Measurements from ENCODE around the gene ACY1. TPM values are rescaled to one million over a fixed set of nuclear protein-coding genes. Genes with fewer than 3 reads are reported as not detected.

Gene ACY1
- total RNA-seq, 2 experiments from 2014 or later, result 61.8 to 64.5 TPM

- Mint-ChIP-seq H3K36me3 (ENCODE audit: low read depth) (peaks cover 10% of the 10 kb centered on the region), H3K4me1 (ENCODE audit: low read depth) (peaks cover 21% of the 10 kb centered on the region), H3K27ac (peak overlapping the region; percentile 95), H3K4me3 (peak overlapping the region; percentile 92), H3K9me3 (no peaks in the 10 kb centered on the region), H3K27me3 (no peaks in the 10 kb centered on the region)
- peak; percentile 76 for TF ChIP-seq CTCF (IDR thresholded peaks at IDR 0.05)
- ChIA-PET CTCF (interaction anchor here (0.7 to 3.6 kb wide), 16 partner anchors 9 to 464 kb away, joined by 3 to 40 read pairs (median 6); partner anchors contain the start of genes ABHD14A, ABHD14B, PARP3 and PCBP4), POLR2A (interaction anchor here (0.8 to 14.5 kb wide), 11 partner anchors 9 to 215 kb away, joined by 3 to 267 read pairs (median 4); partner anchors contain the start of genes ABHD14A, ABHD14B, DUSP7 and PARP3)
- peak; percentile 41 for ATAC-seq
- intact Hi-C loops (cut with micrococcal nuclease), result loop anchor here (5.0 kb wide), 1 partner anchor 40 kb away; the partner anchor contains the start of genes PARP3 and RRP9
- peak; percentile 66 for DNase-seq
Observed at GRCh38 chr3:51982352-51982837, 940 bp upstream of the ACY1 start.

GRCh38 chr3:51983578-51984268, 388 bp downstream of the ACY1 start:
- Mint-ChIP-seq H3K9me3 (no peaks in the 10 kb centered on the region), H3K4me3 (peak overlapping the region; percentile 92), H3K36me3 (ENCODE audit: low read depth) (peaks cover 10% of the 10 kb centered on the region), H3K27ac (peak overlapping the region; percentile 95), H3K4me1 (ENCODE audit: low read depth) (peaks cover 21% of the 10 kb centered on the region), H3K27me3 (no peaks in the 10 kb centered on the region)
- intact Hi-C loops (cut with micrococcal nuclease), result loop anchor here (5.0 kb wide), 1 partner anchor 41 kb away; the partner anchor contains the start of genes PARP3 and RRP9
- ATAC-seq (no peak), DNase-seq (no peak)
- POLR2A ChIA-PET, result interaction anchor here (0.6 to 14.5 kb wide), 7 partner anchors 9 to 301 kb away, joined by 3 to 267 read pairs (median 4); partner anchors contain the start of genes ABHD14A, ABHD14B, DUSP7 and RPL29
- CTCF ChIA-PET, result interaction anchor here (0.8 to 3.6 kb wide), 11 partner anchors 8 to 482 kb away, joined by 3 to 40 read pairs (median 8); partner anchors contain the start of genes ABHD14A, ABHD14B, PARP3 and RPL29
- no peak for TF ChIP-seq CTCF (IDR thresholded peaks at IDR 0.05)

- DNase-seq (no peak), ATAC-seq (no peak)
- ChIA-PET CTCF (interaction anchor here (1.8 to 3.6 kb wide), 3 partner anchors 8 to 102 kb away, joined by 5 to 40 read pairs (median 21); partner anchors contain the start of genes ABHD14A and ABHD14B), POLR2A (interaction anchor here (0.6 to 14.5 kb wide), 3 partner anchors 9 to 158 kb away, joined by 3 to 267 read pairs (median 43); partner anchors contain the start of genes ABHD14A, ABHD14B and RPL29)
- peaks cover 21% of the 10 kb centered on the region for H3K4me1 Mint-ChIP-seq (ENCODE audit: low read depth)
- no peak for TF ChIP-seq CTCF (IDR thresholded peaks at IDR 0.05)
- intact Hi-C loops (cut with micrococcal nuclease), result loop anchor here (5.0 kb wide), 1 partner anchor 42 kb away; the partner anchor contains the start of genes PARP3 and RRP9
- H3K4me3 Mint-ChIP-seq, result peak overlapping the region; percentile 92
- no peaks in the 10 kb centered on the region for H3K9me3 Mint-ChIP-seq
- peak overlapping the region; percentile 95 for H3K27ac Mint-ChIP-seq
- peaks cover 6% of the 10 kb centered on the region for H3K36me3 Mint-ChIP-seq (ENCODE audit: low read depth)
- no peaks in the 10 kb centered on the region for H3K27me3 Mint-ChIP-seq
Observed at GRCh38 chr3:51984269-51984647, 923 bp downstream of the ACY1 start.

GRCh38 chr3:51985063-51985462, 1.7 kb downstream of the ACY1 start:
- intact Hi-C loops (cut with micrococcal nuclease), result no loop called here
- Mint-ChIP-seq H3K36me3 (ENCODE audit: low read depth) (peaks cover 6% of the 10 kb centered on the region), H3K4me3 (peak overlapping the region; percentile 13), H3K27ac (peak overlapping the region; percentile 53), H3K4me1 (ENCODE audit: low read depth) (peaks cover 21% of the 10 kb centered on the region), H3K27me3 (no peaks in the 10 kb centered on the region), H3K9me3 (no peaks in the 10 kb centered on the region)
- TF ChIP-seq CTCF (IDR thresholded peaks at IDR 0.05), result no peak
- ChIA-PET POLR2A (interaction anchor here (4.0 to 14.5 kb wide), 2 partner anchors 8 to 11 kb away, joined by 43 to 267 read pairs; partner anchors contain the start of genes ABHD14A, ABHD14B and RPL29), CTCF (interaction anchor here (3.6 kb wide), 1 partner anchor 12 kb away, joined by 40 read pairs; the partner anchor contains the start of genes ABHD14A and ABHD14B)
- no peak for DNase-seq
- no peak for ATAC-seq

Data from activated CD8-positive, alpha-beta T cell treated with anti-CD3 and anti-CD28 coated beads for 36 hours (primary cell).